Chondrocyte (in vitro differentiated cells): Measurements from ENCODE around the gene DUSP15. TPM values are rescaled to one million over a fixed set of nuclear protein-coding genes. Genes with fewer than 3 reads are reported as not detected.
"Not testable (repeated sequence)": the region's sequence is repeated elsewhere in the genome, so short reads cannot be mapped to it uniquely, and the experiment has no call there.

Experiments
- DNase-seq: peaks from one replicate; pipeline ENCODE4 v3.0.0; 2021; ENCODE audit warnings: mixed read lengths, low spot score
- H3K27ac Mint-ChIP-seq: one replicate; pipeline ENCODE4 v1.8.0; 2021; ENCODE audit warnings: mild to moderate bottlenecking, moderate library complexity, mixed read lengths; ENCODE audit not compliant: unreplicated experiment
- H3K27me3 Mint-ChIP-seq: 2 replicates; pipeline ENCODE4 v1.8.0; 2021; ENCODE audit warnings: low read depth, mixed read lengths
- H3K36me3 Mint-ChIP-seq: 2 replicates; pipeline ENCODE4 v1.8.0; 2021; ENCODE audit warnings: low read depth, mixed read lengths
- H3K4me1 Mint-ChIP-seq: 2 replicates; pipeline ENCODE4 v1.8.0; 2021; ENCODE audit warnings: low read depth, mild to moderate bottlenecking, mixed read lengths
- H3K4me3 Mint-ChIP-seq: one replicate; pipeline ENCODE4 v1.8.0; 2021; ENCODE audit warnings: mild to moderate bottlenecking, moderate library complexity, mixed read lengths; ENCODE audit not compliant: unreplicated experiment
- H3K9me3 Mint-ChIP-seq: 2 replicates; pipeline ENCODE4 v1.8.0; 2021; ENCODE audit warnings: low read depth, mixed read lengths
- CTCF ChIP-seq: fragments of 200-600 bp; sonication (generic); IDR thresholded peaks from 2 replicates; pipeline ENCODE4 v1.5.0; 2021; ENCODE audit warnings: antibody characterized with exemption, mild to moderate bottlenecking, moderate library complexity
- total RNA-seq: library from RNA; stranded (reverse); gene quantifications from 3 replicates; pipeline ENCODE4 v1.2.1, GENCODE V29; 2021

Gene DUSP15
- total RNA-seq, 1 donor from 2014 or later: 11.5 TPM

- no peaks in the 10 kb centered on the region for H3K36me3 Mint-ChIP-seq
- H3K9me3 Mint-ChIP-seq: no peaks in the 10 kb centered on the region
- no peak for DNase-seq
- no peak overlapping the region for H3K4me3 Mint-ChIP-seq
- no peaks in the 10 kb centered on the region for H3K27me3 Mint-ChIP-seq
- H3K4me1 Mint-ChIP-seq: peaks cover 29% of the 10 kb centered on the region
- TF ChIP-seq CTCF: no peak
- peak overlapping the region; percentile 22 for H3K27ac Mint-ChIP-seq
These were observed 52.9 kb downstream of the DUSP15 start for GRCh38 chr20:31817461-31817860.

- H3K4me3 Mint-ChIP-seq: no peak overlapping the region
- H3K27ac Mint-ChIP-seq: no peak overlapping the region
- no peaks in the 10 kb centered on the region for H3K36me3 Mint-ChIP-seq
- DNase-seq: no peak
- H3K27me3 Mint-ChIP-seq: no peaks in the 10 kb centered on the region
- TF ChIP-seq CTCF: no peak
- H3K4me1 Mint-ChIP-seq: peaks cover 34% of the 10 kb centered on the region
- no peaks in the 10 kb centered on the region for H3K9me3 Mint-ChIP-seq
These were observed 54.1 kb downstream of the DUSP15 start for GRCh38 chr20:31816221-31816620.

- Mint-ChIP-seq H3K4me1 (peaks cover 39% of the 10 kb centered on the region), H3K9me3 (no peaks in the 10 kb centered on the region), H3K27me3 (no peaks in the 10 kb centered on the region), H3K27ac (peak overlapping the region; percentile 32), H3K36me3 (no peaks in the 10 kb centered on the region), H3K4me3 (no peak overlapping the region)
- DNase-seq: peak; percentile 76
- TF ChIP-seq CTCF: no peak
These were observed 54.7 kb downstream of the DUSP15 start for GRCh38 chr20:31815408-31816188.

GRCh38 chr20:31814142-31814541 lies 56.2 kb downstream of the DUSP15 start:
- not testable (repeated sequence) for H3K36me3 Mint-ChIP-seq, DNase-seq, H3K9me3 Mint-ChIP-seq, H3K4me3 Mint-ChIP-seq, H3K27ac Mint-ChIP-seq, H3K27me3 Mint-ChIP-seq
- H3K4me1 Mint-ChIP-seq: peaks cover 54% of the 10 kb centered on the region

- Mint-ChIP-seq H3K4me3 (no peak overlapping the region), H3K36me3 (no peaks in the 10 kb centered on the region), H3K9me3 (no peaks in the 10 kb centered on the region), H3K27me3 (no peaks in the 10 kb centered on the region), H3K4me1 (peaks cover 59% of the 10 kb centered on the region), H3K27ac (no peak overlapping the region)
- TF ChIP-seq CTCF: no peak
- DNase-seq: no peak
These were observed 56.7 kb downstream of the DUSP15 start for GRCh38 chr20:31813611-31814010.
